K562 (cell line): ENCODE data around the gene ZNF598. TPM values are rescaled to one million over a fixed set of nuclear protein-coding genes. Genes with fewer than 3 reads are reported as not detected.
A peak's percentile ranks its signal among the peaks of the same experiment; 100 is the strongest.

Experiments
- CXXC5 ChIP-seq: fragments of 250-450 bp; sonication (Bioruptor Pico); IDR thresholded peaks from 2 replicates; pipeline ENCODE4 v1.8.0; 2022; ENCODE audit warnings: inconsistent platforms, mild to moderate bottlenecking, moderate library complexity
- FOSL1 ChIP-seq: fragments of 200-800 bp; sonication (Bioruptor generic); conservative IDR thresholded peaks from 2 replicates; pipeline ENCODE4 v1.6.1; 2016; ENCODE audit warnings: missing genetic modification characterization, missing compliant biosample characterization
- HMGN3 ChIP-seq: IDR thresholded peaks from 2 replicates; pipeline ENCODE4 v1.6.1; 2011; ENCODE audit warnings: borderline replicate concordance, low read depth, mild to moderate bottlenecking, mixed read lengths, low read length; ENCODE audit not compliant: insufficient read length; ENCODE audit errors: extremely low read depth
- HNRNPL ChIP-seq: fragments of 200-400 bp; formaldehyde crosslinking; IDR thresholded peaks from 2 replicates; pipeline ENCODE4 v1.6.1; 2017; ENCODE audit warnings: low read depth, mild to moderate bottlenecking, low read length
- JUND ChIP-seq, 2 experiments: IDR thresholded peaks; 2 replicates in 1 of 2; 3 replicates in 1 of 2; pipeline ENCODE4 v1.6.1; 2011; ENCODE audit warnings: borderline replicate concordance in 2 of 2, low read depth in 2 of 2, low read length in 2 of 2, improper control_type of control experiment in 1 of 2, missing biosample characterization in 1 of 2, missing genetic modification characterization in 1 of 2, missing genetic modification reagents in 1 of 2
- PCBP2 ChIP-seq: fragments of 200-400 bp; formaldehyde crosslinking; IDR thresholded peaks from 2 replicates; pipeline ENCODE4 v1.6.1; 2018; ENCODE audit warnings: low read length, low read depth, mild to moderate bottlenecking, moderate library complexity; ENCODE audit not compliant: poor library complexity, severe bottlenecking
- PHF8 ChIP-seq: fragments of 200-600 bp; sonication (generic); IDR thresholded peaks from 2 replicates; pipeline ENCODE4 v1.6.1; 2012; ENCODE audit warnings: mixed run types, mild to moderate bottlenecking, inconsistent platforms, low read length, moderate library complexity, borderline replicate concordance
- POLR2G ChIP-seq: fragments of 200-400 bp; formaldehyde crosslinking; IDR thresholded peaks from 2 replicates; pipeline ENCODE4 v1.6.1; 2017; ENCODE audit warnings: low read depth, mild to moderate bottlenecking, antibody characterized with exemption, low read length, moderate library complexity
- POLR3A ChIP-seq: IDR thresholded peaks from 2 replicates; pipeline ENCODE4 v1.6.1; 2011; ENCODE audit warnings: borderline replicate concordance, mild to moderate bottlenecking, moderate library complexity; ENCODE audit not compliant: insufficient read length, insufficient read depth; ENCODE audit errors: extremely low read depth
- RBBP5 ChIP-seq: fragments of 200-600 bp; sonication (generic); IDR thresholded peaks from 2 replicates; pipeline ENCODE4 v1.6.1; 2012; ENCODE audit warnings: borderline replicate concordance, mild to moderate bottlenecking, low read length, control low read depth, inconsistent platforms; ENCODE audit not compliant: insufficient read depth, poor library complexity, severe bottlenecking
- RBFOX2 ChIP-seq: fragments of 200-400 bp; formaldehyde crosslinking; IDR thresholded peaks from 2 replicates; pipeline ENCODE4 v1.6.1; 2017; ENCODE audit warnings: low read depth, mild to moderate bottlenecking, low read length, moderate library complexity
- YBX1 ChIP-seq: fragments of 450-650 bp; IDR thresholded peaks from 2 replicates; pipeline ENCODE4 v1.7.1; 2016; ENCODE audit warnings: mild to moderate bottlenecking
- ZBTB43 ChIP-seq: sonication (generic); formaldehyde crosslinking; IDR thresholded peaks from 2 replicates; pipeline ENCODE4 v1.8.0; 2023; ENCODE audit warnings: mild to moderate bottlenecking, missing genetic modification reagents
- ZFX ChIP-seq: sonication (generic); formaldehyde crosslinking; IDR thresholded peaks from 2 replicates; pipeline ENCODE4 v1.8.0; 2022; ENCODE audit warnings: mild to moderate bottlenecking, missing genetic modification reagents, moderate library complexity
- ZNF143 ChIP-seq: sonication (generic); formaldehyde crosslinking; IDR thresholded peaks from 2 replicates; pipeline ENCODE4 v1.9.0; 2022; ENCODE audit warnings: mild to moderate bottlenecking, missing genetic modification reagents
- ZNF699 ChIP-seq: fragments of 250-450 bp; sonication (Bioruptor Pico); IDR thresholded peaks from 2 replicates; pipeline ENCODE4 v1.8.0; 2021; ENCODE audit warnings: mild to moderate bottlenecking, moderate library complexity; ENCODE audit not compliant: insufficient replicate concordance
- polyA plus RNA-seq, 8 experiments: library from polyadenylated mRNA; depleted of rRNA in 4 of 8; stranded (reverse) in 5 of 8; unstranded in 3 of 8; fragments of >200 nt; fragmentation: Nextera tagmentation in 2 of 8; fragmentation: Illumina TruSeq in 1 of 8; extraction: Ambion mirVana in 2 of 8; extraction: Trizol in 1 of 8; gene quantifications; 2 replicates each; pipeline versions ENCODE4 v1.2.1 to v1.2.3, GENCODE V29; 2011 to 2014; ENCODE audit warnings: inconsistent platforms in 1 of 8, missing spikeins in 1 of 8
- total RNA-seq, 7 experiments: library from RNA; depleted of rRNA in 6 of 7; stranded (reverse); fragments of >200 nt in 6 of 7; fragmentation: Illumina TruSeq in 2 of 7; extraction: Trizol in 2 of 7; gene quantifications; 2 replicates each; pipeline versions ENCODE4 v1.2.1 to v1.2.3, GENCODE V29; 2011 to 2021; ENCODE audit warnings: low replicate concordance in 1 of 7
- TF ChIP-seq, protein P1 (sequence below): fragments of 450-650 bp; conservative IDR thresholded peaks from 2 replicates; pipeline ENCODE4 v1.6.1; 2016; ENCODE audit warnings: missing genetic modification characterization, low read depth, mild to moderate bottlenecking, missing compliant biosample characterization, moderate library complexity
- TF ChIP-seq, protein P2 (sequence below), 2 experiments: fragments of 200-800 bp in 1 of 2; sonication (Bioruptor generic) in 1 of 2; sonication (generic) in 1 of 2; formaldehyde crosslinking in 1 of 2; IDR thresholded peaks in 1 of 2; conservative IDR thresholded peaks in 1 of 2; 2 replicates each; pipeline versions ENCODE4 v1.5.0 to v1.6.1; 2016 to 2020; ENCODE audit warnings: missing compliant biosample characterization in 1 of 2, missing genetic modification characterization in 1 of 2, missing genetic modification reagents in 1 of 2
- TF ChIP-seq, protein P3 (sequence below): fragments of 200-800 bp; sonication (Bioruptor generic); IDR thresholded peaks from 2 replicates; pipeline ENCODE4 v1.6.1; 2017; ENCODE audit warnings: missing genetic modification characterization, missing compliant biosample characterization

The ZNF598 gene
- total and polyA plus RNA-seq, 9 of the 15 experiments (the other 6 are each of a cell fraction or from before 2014, with no cell fraction given), result 0.11 to 115 (median 29.6) TPM

DNA sequence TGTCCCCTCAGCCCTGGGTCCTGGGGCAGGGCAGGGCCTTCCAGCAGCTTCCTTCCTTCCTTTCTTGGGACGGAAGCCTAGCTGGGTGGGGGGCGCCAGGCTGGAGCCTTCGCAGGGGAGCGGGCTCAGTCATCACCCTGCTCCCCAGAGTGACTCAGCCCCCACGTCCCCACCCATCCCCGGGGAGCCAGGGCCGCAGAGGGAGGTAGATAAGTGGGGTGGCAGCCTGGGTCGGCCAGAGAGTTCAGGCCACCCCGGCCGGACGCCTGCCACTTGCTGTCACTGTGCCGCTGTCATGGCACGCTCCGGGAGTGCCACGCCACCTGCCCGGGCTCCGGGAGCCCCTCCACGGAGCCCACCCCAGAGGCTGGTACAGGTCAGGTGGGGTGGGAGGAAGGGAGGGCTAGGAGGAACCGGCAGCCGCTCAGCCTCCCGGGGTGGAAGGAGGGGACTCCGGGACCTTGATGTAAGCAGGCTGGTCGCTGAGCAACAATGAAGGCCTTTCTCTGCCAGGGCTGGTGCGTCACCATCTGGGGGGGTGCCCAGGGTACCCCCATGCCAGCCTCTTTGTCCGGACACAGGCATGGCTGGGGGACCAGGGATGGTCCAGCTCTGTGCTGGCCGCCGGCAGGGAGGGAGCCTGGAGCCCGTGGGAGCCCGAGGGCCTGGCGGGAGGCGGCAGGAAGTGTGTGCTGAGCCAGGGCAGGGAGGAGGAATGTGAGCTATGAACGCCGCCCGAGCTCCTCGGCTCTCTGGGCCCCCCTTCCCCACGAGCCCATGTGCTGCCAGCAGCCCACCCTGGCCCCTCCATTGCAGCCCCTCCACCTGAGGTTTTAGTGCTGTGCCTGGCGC is 23.7 kb upstream of the ZNF598 start (continued):
- TF ChIP-seq, protein P1, sequence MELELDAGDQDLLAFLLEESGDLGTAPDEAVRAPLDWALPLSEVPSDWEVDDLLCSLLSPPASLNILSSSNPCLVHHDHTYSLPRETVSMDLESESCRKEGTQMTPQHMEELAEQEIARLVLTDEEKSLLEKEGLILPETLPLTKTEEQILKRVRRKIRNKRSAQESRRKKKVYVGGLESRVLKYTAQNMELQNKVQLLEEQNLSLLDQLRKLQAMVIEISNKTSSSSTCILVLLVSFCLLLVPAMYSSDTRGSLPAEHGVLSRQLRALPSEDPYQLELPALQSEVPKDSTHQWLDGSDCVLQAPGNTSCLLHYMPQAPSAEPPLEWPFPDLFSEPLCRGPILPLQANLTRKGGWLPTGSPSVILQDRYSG (tag), result no peak
- no peak for TF ChIP-seq YBX1
- peak; percentile 66 for TF ChIP-seq ZFX (CRISPR knock-in tag)
- peak; percentile 19; the same call in 1 of the 2 replicates for TF ChIP-seq PHF8
- TF ChIP-seq, protein P2, sequence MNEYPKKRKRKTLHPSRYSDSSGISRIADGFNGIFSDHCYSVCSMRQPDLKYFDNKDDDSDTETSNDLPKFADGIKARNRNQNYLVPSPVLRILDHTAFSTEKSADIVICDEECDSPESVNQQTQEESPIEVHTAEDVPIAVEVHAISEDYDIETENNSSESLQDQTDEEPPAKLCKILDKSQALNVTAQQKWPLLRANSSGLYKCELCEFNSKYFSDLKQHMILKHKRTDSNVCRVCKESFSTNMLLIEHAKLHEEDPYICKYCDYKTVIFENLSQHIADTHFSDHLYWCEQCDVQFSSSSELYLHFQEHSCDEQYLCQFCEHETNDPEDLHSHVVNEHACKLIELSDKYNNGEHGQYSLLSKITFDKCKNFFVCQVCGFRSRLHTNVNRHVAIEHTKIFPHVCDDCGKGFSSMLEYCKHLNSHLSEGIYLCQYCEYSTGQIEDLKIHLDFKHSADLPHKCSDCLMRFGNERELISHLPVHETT (CRISPR knock-in tag; conservative IDR thresholded peaks at IDR 0.05 in 1 of 2, IDR thresholded peaks at IDR 0.05 in 1 of 2), result 0 out of 4 replicates have a peak, but pooled peaks of 1 of the 2 experiments have one; percentile 32
- peak; percentile 80 for TF ChIP-seq FOSL1 (tag)
- peak; percentile 71 for TF ChIP-seq POLR2G
- peak; percentile 50 for TF ChIP-seq HMGN3
- TF ChIP-seq ZNF143 (CRISPR knock-in tag), result no peak
- no peak for TF ChIP-seq ZNF699 (CRISPR knock-in tag)
- TF ChIP-seq, protein P3, sequence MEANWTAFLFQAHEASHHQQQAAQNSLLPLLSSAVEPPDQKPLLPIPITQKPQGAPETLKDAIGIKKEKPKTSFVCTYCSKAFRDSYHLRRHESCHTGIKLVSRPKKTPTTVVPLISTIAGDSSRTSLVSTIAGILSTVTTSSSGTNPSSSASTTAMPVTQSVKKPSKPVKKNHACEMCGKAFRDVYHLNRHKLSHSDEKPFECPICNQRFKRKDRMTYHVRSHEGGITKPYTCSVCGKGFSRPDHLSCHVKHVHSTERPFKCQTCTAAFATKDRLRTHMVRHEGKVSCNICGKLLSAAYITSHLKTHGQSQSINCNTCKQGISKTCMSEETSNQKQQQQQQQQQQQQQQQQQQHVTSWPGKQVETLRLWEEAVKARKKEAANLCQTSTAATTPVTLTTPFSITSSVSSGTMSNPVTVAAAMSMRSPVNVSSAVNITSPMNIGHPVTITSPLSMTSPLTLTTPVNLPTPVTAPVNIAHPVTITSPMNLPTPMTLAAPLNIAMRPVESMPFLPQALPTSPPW, result peak; percentile 29; the same call in 1 of the 2 replicates
- no peak for TF ChIP-seq POLR3A
- TF ChIP-seq HNRNPL, result 0 out of 2 replicates have a peak, but pooled peaks have one; percentile 52
- TF ChIP-seq ZBTB43 (CRISPR knock-in tag), result no peak
- peak; percentile 44 for TF ChIP-seq RBBP5
- no peak for TF ChIP-seq PCBP2
- TF ChIP-seq CXXC5 (CRISPR knock-in tag), result no peak
- TF ChIP-seq RBFOX2, result peak; percentile 64
- TF ChIP-seq JUND (IDR thresholded peaks at IDR 0.05; ENCODE audit: borderline replicate concordance, low read depth, low read length), result peak; percentile 41; the same call in 1 of the 2 replicates
- no peak; the same call in 2 of the 3 replicates for TF ChIP-seq JUND (tag; IDR thresholded peaks at IDR 0.05; ENCODE audit: borderline replicate concordance, low read depth, low read length)
